Liver (tissue), 3 donors: Measurements from ENCODE around the gene APP.

Source experiments
- CTCF ChIP-seq: fragments of 150-350 bp; IDR thresholded peaks from 2 replicates; pipeline ENCODE4 v1.5.1; 2017; ENCODE audit warnings: improper control_type of control experiment, low read depth, low read length; ENCODE audit not compliant: missing input control
- FOXA1 ChIP-seq: IDR thresholded peaks from 2 replicates; pipeline ENCODE4 v1.6.1; 2016; ENCODE audit warnings: antibody characterized with exemption
- GABPA ChIP-seq, 2 donors: IDR thresholded peaks in 1 of 2; conservative IDR thresholded peaks in 1 of 2; 2 replicates each; pipeline ENCODE4 v1.6.1; 2016; ENCODE audit warnings: antibody characterized with exemption in 2 of 2, mild to moderate bottlenecking in 1 of 2, moderate library complexity in 1 of 2
- HNF4A ChIP-seq, 2 donors: conservative IDR thresholded peaks; 2 replicates each; pipeline ENCODE4 v1.6.1; 2016; ENCODE audit warnings: antibody characterized with exemption in 2 of 2, mild to moderate bottlenecking in 2 of 2
- JUND ChIP-seq, 2 donors: IDR thresholded peaks; 2 replicates each; pipeline ENCODE4 v1.6.1; 2016; ENCODE audit warnings: antibody characterized with exemption in 2 of 2
- MAX ChIP-seq: IDR thresholded peaks from 2 replicates; pipeline ENCODE4 v1.6.1; 2016; ENCODE audit warnings: antibody characterized with exemption
- RAD21 ChIP-seq, 2 donors: IDR thresholded peaks; 2 replicates each; pipeline ENCODE4 v1.6.1; 2016; ENCODE audit warnings: antibody characterized with exemption in 2 of 2, mild to moderate bottlenecking in 2 of 2
- RXRA ChIP-seq, 2 donors: IDR thresholded peaks; 2 replicates each; pipeline ENCODE4 v1.6.1; 2017 to 2018; ENCODE audit warnings: antibody characterized with exemption in 2 of 2, mild to moderate bottlenecking in 1 of 2
- TAF1 ChIP-seq: conservative IDR thresholded peaks from 2 replicates; pipeline ENCODE4 v1.6.1; 2016; ENCODE audit warnings: antibody characterized with exemption, mild to moderate bottlenecking
- TF ChIP-seq, protein P1 (sequence below): IDR thresholded peaks from 2 replicates; pipeline ENCODE4 v1.6.1; 2016; ENCODE audit warnings: antibody characterized with exemption, mild to moderate bottlenecking
- TF ChIP-seq, protein P2 (sequence below): IDR thresholded peaks from 2 replicates; pipeline ENCODE4 v1.6.1; 2016; ENCODE audit warnings: antibody characterized with exemption
- donor health status: healthy.
- donor health status: healthy.

DNA sequence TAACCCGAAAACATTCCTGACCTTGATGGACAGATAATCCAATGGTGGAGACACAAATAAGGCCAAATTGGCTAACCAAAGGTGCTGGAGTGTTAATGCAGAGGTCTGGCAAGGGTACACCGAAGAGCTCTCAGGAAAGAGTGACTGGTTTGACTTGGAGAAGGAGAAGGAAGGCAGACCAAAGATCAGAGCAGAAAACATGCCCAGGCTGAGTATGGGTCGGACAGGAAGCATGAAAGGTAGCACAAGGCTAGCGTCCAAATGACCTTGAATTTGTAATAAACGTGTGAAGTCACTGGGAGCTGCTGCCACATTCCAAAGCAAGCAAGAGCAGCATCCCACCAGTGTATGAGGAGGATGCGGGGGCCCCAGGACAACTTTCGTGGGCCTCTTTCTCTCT lies 45.7 kb downstream of the APP start:
- TF ChIP-seq CTCF: no peak
- no peak for TF ChIP-seq GABPA (IDR thresholded peaks at IDR 0.05 in 1 of 2, conservative IDR thresholded peaks at IDR 0.05 in 1 of 2)
- no peak for TF ChIP-seq JUND (IDR thresholded peaks at IDR 0.05)
- TF ChIP-seq MAX: no peak
- TF ChIP-seq TAF1: no peak
- TF ChIP-seq HNF4A (conservative IDR thresholded peaks at IDR 0.05): no peak
- TF ChIP-seq RXRA (IDR thresholded peaks at IDR 0.05): no peak
- TF ChIP-seq RAD21 (IDR thresholded peaks at IDR 0.05): no peak
- TF ChIP-seq, protein P1, sequence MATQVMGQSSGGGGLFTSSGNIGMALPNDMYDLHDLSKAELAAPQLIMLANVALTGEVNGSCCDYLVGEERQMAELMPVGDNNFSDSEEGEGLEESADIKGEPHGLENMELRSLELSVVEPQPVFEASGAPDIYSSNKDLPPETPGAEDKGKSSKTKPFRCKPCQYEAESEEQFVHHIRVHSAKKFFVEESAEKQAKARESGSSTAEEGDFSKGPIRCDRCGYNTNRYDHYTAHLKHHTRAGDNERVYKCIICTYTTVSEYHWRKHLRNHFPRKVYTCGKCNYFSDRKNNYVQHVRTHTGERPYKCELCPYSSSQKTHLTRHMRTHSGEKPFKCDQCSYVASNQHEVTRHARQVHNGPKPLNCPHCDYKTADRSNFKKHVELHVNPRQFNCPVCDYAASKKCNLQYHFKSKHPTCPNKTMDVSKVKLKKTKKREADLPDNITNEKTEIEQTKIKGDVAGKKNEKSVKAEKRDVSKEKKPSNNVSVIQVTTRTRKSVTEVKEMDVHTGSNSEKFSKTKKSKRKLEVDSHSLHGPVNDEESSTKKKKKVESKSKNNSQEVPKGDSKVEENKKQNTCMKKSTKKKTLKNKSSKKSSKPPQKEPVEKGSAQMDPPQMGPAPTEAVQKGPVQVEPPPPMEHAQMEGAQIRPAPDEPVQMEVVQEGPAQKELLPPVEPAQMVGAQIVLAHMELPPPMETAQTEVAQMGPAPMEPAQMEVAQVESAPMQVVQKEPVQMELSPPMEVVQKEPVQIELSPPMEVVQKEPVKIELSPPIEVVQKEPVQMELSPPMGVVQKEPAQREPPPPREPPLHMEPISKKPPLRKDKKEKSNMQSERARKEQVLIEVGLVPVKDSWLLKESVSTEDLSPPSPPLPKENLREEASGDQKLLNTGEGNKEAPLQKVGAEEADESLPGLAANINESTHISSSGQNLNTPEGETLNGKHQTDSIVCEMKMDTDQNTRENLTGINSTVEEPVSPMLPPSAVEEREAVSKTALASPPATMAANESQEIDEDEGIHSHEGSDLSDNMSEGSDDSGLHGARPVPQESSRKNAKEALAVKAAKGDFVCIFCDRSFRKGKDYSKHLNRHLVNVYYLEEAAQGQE: no peak
- no peak for TF ChIP-seq FOXA1
- TF ChIP-seq, protein P2, sequence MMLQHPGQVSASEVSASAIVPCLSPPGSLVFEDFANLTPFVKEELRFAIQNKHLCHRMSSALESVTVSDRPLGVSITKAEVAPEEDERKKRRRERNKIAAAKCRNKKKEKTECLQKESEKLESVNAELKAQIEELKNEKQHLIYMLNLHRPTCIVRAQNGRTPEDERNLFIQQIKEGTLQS: no peak
